Progenitor cell of endocrine pancreas (in vitro differentiated cells): ENCODE results near the gene KCNMB4. TPM values are rescaled to one million over a fixed set of nuclear protein-coding genes. Genes with fewer than 3 reads are reported as not detected.
A peak's percentile ranks its signal among the peaks of the same experiment; 100 is the strongest.

Experiments
- DNase-seq: peaks from one replicate; pipeline ENCODE4 v3.0.0; 2021; ENCODE audit warnings: low spot score; ENCODE audit not compliant: unreplicated experiment
- H3K27ac Mint-ChIP-seq: 2 replicates; pipeline ENCODE4 v1.8.0; 2021; ENCODE audit warnings: mild to moderate bottlenecking, moderate library complexity, mixed read lengths
- H3K27me3 Mint-ChIP-seq: 2 replicates; pipeline ENCODE4 v1.8.0; 2021; ENCODE audit warnings: mixed read lengths
- H3K36me3 Mint-ChIP-seq: 2 replicates; pipeline ENCODE4 v1.8.0; 2022; ENCODE audit warnings: mixed read lengths; ENCODE audit not compliant: insufficient read depth
- H3K4me1 Mint-ChIP-seq: 2 replicates; pipeline ENCODE4 v1.8.0; 2021; ENCODE audit warnings: low read depth, mixed read lengths
- H3K4me3 Mint-ChIP-seq: 2 replicates; pipeline ENCODE4 v1.8.0; 2021; ENCODE audit warnings: low read depth, mild to moderate bottlenecking, moderate library complexity, mixed read lengths
- H3K9me3 Mint-ChIP-seq: 2 replicates; pipeline ENCODE4 v1.8.0; 2021; ENCODE audit warnings: low read depth, mixed read lengths
- total RNA-seq: library from RNA; stranded (reverse); gene quantifications from 2 replicates; pipeline ENCODE4 v1.2.1, GENCODE V29; 2021
- TF ChIP-seq, protein P1 (sequence below): fragments of 200-600 bp; sonication (generic); IDR thresholded peaks from one replicate; pipeline ENCODE4 v1.5.0; 2021; ENCODE audit warnings: antibody characterized with exemption, mild to moderate bottlenecking; ENCODE audit not compliant: unreplicated experiment

The KCNMB4 gene
- total RNA-seq, 1 donor from 2014 or later: 8.2 TPM

DNA sequence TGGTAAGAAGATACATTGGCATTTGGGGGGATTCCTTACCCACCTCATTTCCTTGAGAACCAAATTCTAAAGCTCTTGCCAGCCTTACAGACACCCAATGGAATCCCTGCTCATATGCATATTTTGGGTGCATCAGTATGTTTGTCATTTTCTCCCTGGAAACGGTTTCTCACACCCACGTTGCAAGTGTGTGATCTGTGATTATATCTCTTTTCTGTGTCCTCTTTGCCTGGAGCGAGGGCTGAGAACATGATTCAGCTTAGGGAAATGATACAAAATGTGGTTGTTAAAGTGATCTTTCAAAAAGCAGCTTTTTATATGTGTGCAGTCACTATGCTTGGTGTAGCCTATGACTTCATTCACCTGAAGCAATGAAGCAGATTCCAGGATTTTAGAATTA is 52.0 kb downstream of the KCNMB4 start:
- Mint-ChIP-seq H3K27me3 (no peaks in the 10 kb centered on the region), H3K4me1 (no peaks in the 10 kb centered on the region), H3K9me3 (no peaks in the 10 kb centered on the region), H3K36me3 (peaks cover 5% of the 10 kb centered on the region), H3K4me3 (no peak overlapping the region), H3K27ac (peak overlapping the region; percentile 1)
- no peak for DNase-seq
- TF ChIP-seq, protein P1, sequence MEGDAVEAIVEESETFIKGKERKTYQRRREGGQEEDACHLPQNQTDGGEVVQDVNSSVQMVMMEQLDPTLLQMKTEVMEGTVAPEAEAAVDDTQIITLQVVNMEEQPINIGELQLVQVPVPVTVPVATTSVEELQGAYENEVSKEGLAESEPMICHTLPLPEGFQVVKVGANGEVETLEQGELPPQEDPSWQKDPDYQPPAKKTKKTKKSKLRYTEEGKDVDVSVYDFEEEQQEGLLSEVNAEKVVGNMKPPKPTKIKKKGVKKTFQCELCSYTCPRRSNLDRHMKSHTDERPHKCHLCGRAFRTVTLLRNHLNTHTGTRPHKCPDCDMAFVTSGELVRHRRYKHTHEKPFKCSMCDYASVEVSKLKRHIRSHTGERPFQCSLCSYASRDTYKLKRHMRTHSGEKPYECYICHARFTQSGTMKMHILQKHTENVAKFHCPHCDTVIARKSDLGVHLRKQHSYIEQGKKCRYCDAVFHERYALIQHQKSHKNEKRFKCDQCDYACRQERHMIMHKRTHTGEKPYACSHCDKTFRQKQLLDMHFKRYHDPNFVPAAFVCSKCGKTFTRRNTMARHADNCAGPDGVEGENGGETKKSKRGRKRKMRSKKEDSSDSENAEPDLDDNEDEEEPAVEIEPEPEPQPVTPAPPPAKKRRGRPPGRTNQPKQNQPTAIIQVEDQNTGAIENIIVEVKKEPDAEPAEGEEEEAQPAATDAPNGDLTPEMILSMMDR: no peak

DNA sequence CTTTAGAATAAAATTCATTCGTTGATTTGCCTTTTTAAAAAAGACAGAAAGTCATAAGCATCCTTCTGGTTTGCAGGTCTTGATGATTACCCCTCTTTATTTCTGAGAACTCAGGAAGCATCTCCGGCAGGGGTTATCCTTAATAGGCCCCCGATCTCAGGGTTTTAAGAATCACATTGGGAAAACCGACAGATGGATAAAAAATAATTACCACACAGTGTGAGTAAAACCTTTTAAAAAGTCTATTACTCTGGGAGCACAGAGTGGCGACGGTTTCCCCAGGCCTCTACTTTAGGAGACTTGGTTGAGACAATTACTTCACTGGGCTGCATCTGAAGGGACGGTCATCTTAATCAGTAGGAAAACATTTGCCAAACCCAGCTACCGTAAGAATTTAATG is 56.5 kb downstream of the KCNMB4 start:
- Mint-ChIP-seq H3K36me3 (peaks cover 5% of the 10 kb centered on the region), H3K4me1 (no peaks in the 10 kb centered on the region), H3K4me3 (no peak overlapping the region), H3K27me3 (no peaks in the 10 kb centered on the region), H3K9me3 (no peaks in the 10 kb centered on the region), H3K27ac (no peak overlapping the region)
- TF ChIP-seq, protein P1: no peak
- no peak for DNase-seq

DNA sequence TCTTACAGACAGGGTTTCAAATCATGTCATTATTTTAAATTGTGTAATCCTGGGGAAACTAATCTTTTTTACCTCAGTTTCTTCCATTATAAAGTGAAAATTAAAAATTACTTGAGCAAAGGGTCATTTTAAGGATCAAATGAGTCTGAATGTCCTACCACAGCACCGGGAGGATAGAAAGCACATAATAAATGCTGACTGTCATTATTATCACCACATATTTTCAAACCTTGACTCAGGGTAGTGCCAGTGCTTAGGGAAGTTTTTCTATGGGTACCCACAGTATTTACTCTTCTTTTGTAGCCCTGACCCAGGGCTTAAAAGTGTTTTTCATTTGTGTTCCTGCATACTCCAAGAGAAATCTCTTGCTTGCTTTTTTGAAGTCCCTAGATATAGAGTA is 60.5 kb downstream of the KCNMB4 start:
- H3K4me1 Mint-ChIP-seq: no peaks in the 10 kb centered on the region
- H3K27me3 Mint-ChIP-seq: no peaks in the 10 kb centered on the region
- H3K4me3 Mint-ChIP-seq: no peak overlapping the region
- no peak for DNase-seq
- TF ChIP-seq, protein P1: no peak
- H3K27ac Mint-ChIP-seq: no peak overlapping the region
- H3K36me3 Mint-ChIP-seq: no peaks in the 10 kb centered on the region
- no peaks in the 10 kb centered on the region for H3K9me3 Mint-ChIP-seq

DNA sequence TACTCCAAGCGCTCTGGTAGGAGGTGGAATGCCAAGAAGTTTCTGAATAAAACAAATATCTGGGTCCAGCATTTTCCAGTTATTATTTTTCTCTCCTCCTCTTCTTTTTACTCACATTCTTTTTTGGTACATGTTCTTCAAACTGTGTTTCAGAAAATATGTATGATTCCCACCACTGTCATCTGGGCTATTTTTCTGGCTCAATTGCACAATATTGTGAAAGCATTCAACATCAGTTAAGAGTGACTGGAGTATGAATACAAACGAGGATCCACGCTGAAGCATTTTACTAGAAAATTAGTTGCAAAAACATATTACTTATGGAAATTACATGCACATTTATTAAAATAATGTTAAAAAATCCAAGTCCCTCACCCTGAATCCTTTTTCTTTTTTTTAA is 61.5 kb downstream of the KCNMB4 start:
- H3K27me3 Mint-ChIP-seq: no peaks in the 10 kb centered on the region

DNA sequence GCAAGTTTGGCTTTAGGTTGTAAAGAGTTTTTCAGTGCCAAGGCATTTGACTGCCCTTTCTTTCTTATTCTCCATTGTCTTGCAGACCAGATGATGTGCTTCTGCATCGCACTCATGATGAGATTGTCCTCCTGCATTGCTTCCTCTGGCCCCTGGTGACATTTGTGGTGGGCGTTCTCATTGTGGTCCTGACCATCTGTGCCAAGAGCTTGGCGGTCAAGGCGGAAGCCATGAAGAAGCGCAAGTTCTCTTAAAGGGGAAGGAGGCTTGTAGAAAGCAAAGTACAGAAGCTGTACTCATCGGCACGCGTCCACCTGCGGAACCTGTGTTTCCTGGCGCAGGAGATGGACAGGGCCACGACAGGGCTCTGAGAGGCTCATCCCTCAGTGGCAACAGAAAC is 64.3 kb downstream of the KCNMB4 start:
- Mint-ChIP-seq H3K4me3 (no peak overlapping the region), H3K9me3 (no peaks in the 10 kb centered on the region), H3K4me1 (no peaks in the 10 kb centered on the region), H3K27me3 (no peaks in the 10 kb centered on the region), H3K27ac (no peak overlapping the region), H3K36me3 (peaks cover 3% of the 10 kb centered on the region)
- no peak for DNase-seq
- TF ChIP-seq, protein P1: no peak

More for the DNA sequence above, 61.5 kb downstream of the KCNMB4 start:
- TF ChIP-seq, protein P1: no peak
- DNase-seq: no peak
- H3K27ac Mint-ChIP-seq: no peak overlapping the region
- no peaks in the 10 kb centered on the region for H3K4me1 Mint-ChIP-seq
- H3K9me3 Mint-ChIP-seq: no peaks in the 10 kb centered on the region
- H3K4me3 Mint-ChIP-seq: no peak overlapping the region
- H3K36me3 Mint-ChIP-seq: no peaks in the 10 kb centered on the region

DNA sequence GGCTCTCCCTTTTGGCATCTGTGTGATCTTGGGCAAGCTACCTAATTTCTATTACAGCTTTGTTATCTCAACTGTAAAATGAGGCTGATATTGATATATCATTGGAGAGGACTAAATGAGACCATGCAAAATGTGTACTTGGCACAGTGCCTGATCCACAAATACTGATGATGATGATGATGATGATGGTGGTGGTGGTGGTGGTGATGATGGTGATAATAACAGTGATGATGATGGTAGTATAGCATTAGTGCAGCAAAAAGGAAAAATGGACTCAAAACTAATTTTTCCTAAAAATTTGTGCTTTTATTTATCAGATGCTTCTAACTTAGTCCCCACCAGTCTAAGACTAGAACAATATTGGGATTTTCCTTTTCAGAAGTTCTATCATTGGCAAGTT is 70.7 kb downstream of the KCNMB4 start:
- no peak overlapping the region for H3K27ac Mint-ChIP-seq
- H3K4me3 Mint-ChIP-seq: no peak overlapping the region
- H3K4me1 Mint-ChIP-seq: no peaks in the 10 kb centered on the region
- H3K36me3 Mint-ChIP-seq: peaks cover 5% of the 10 kb centered on the region
- TF ChIP-seq, protein P1: no peak
- DNase-seq: no peak
- H3K9me3 Mint-ChIP-seq: no peaks in the 10 kb centered on the region
- no peaks in the 10 kb centered on the region for H3K27me3 Mint-ChIP-seq
